H1 (cell line): ENCODE measurements around the gene GRAMD1B. TPM values are rescaled to one million over a fixed set of nuclear protein-coding genes. Genes with fewer than 3 reads are reported as not detected.

Source experiments
- CTCF ChIA-PET: fragments of 300-600 bp; sonication (Branson Sonifier 250); formaldehyde crosslinking; loops from one replicate; lab custom pipeline; 2021; ENCODE audit not compliant: partially characterized antibody; lab: Charles Lee
- POLR2A ChIA-PET: fragments of 300-600 bp; sonication (Branson Sonifier 250); formaldehyde crosslinking; loops from one replicate; lab custom pipeline; 2021; ENCODE audit warnings: inconsistent platforms; ENCODE audit not compliant: partially characterized antibody; lab: Charles Lee
- DNase-seq, 2 experiments: peaks; one replicate each; pipeline versions ENCODE4 v3.0.0 to v3.0.0-alpha.2; 2010 to 2022; ENCODE audit warnings: low spot score in 2 of 2, low read depth in 1 of 2, mixed read lengths in 1 of 2
- FAIRE-seq: peaks from 2 replicates; lab custom pipeline; 2011; peaks lifted over from hg19 to GRCh38; lab: Jason Lieb, UNC
- H2AFZ ChIP-seq: 2 replicates; pipeline ENCODE4 v1.8.1; 2012; ENCODE audit warnings: low read length, inconsistent platforms
- H2AK5ac ChIP-seq: 2 replicates; pipeline ENCODE4 v1.6.1; 2013; ENCODE audit warnings: low read depth, low read length
- H2BK120ac ChIP-seq: replicated peaks from 2 replicates; pipeline ENCODE3; 2013; ENCODE audit warnings: low read depth, low read length, inconsistent platforms
- H2BK12ac ChIP-seq: 2 replicates; pipeline ENCODE4 v1.6.1; 2013; ENCODE audit warnings: low read depth, low read length
- H2BK15ac ChIP-seq: 2 replicates; pipeline ENCODE4 v1.6.1; 2013; ENCODE audit warnings: low read length
- H2BK20ac ChIP-seq: 2 replicates; pipeline ENCODE4 v1.6.1; 2013; ENCODE audit warnings: low read length
- H2BK5ac ChIP-seq: 2 replicates; pipeline ENCODE4 v1.6.1; 2013; ENCODE audit warnings: low read depth, low read length
- H3K14ac ChIP-seq: 2 replicates; pipeline ENCODE4 v1.6.1; 2013; ENCODE audit warnings: inconsistent platforms; ENCODE audit not compliant: insufficient read length
- H3K18ac ChIP-seq: 2 replicates; pipeline ENCODE4 v1.6.1; 2013; ENCODE audit warnings: low read length; ENCODE audit errors: extremely low read depth
- H3K23ac ChIP-seq: 2 replicates; pipeline ENCODE4 v1.6.1; 2013; ENCODE audit warnings: inconsistent platforms; ENCODE audit not compliant: insufficient read length
- H3K23me2 ChIP-seq: 2 replicates; pipeline ENCODE4 v1.6.1; 2013; ENCODE audit warnings: low read depth, low read length
- H3K27ac ChIP-seq: 2 replicates; pipeline ENCODE4 v1.6.1; 2011; ENCODE audit warnings: low read depth, low read length, inconsistent platforms
- H3K27me3 ChIP-seq, 4 experiments: replicated peaks in 1 of 4; 1 replicate in 1 of 4; 2 replicates in 3 of 4; pipeline versions ENCODE4 v1.6.1 to v1.8.1; 2011 to 2013; ENCODE audit warnings: low read length in 3 of 4, mild to moderate bottlenecking in 3 of 4, inconsistent platforms in 2 of 4, mixed read lengths in 2 of 4, moderate library complexity in 1 of 4; ENCODE audit not compliant: control insufficient read depth in 3 of 4, insufficient read depth in 3 of 4; ENCODE audit errors: extremely low read depth in 1 of 4
- H3K36me3 ChIP-seq, 4 experiments: 2 replicates each; pipeline versions ENCODE4 v1.6.1 to v1.8.1; 2011 to 2013; ENCODE audit warnings: mild to moderate bottlenecking in 4 of 4, low read length in 3 of 4, moderate library complexity in 2 of 4, control low read depth in 1 of 4, inconsistent platforms in 1 of 4; ENCODE audit not compliant: insufficient read depth in 4 of 4, control insufficient read depth in 2 of 4
- H3K4ac ChIP-seq: replicated peaks from 2 replicates; pipeline ENCODE3; 2013; ENCODE audit warnings: low read length, low read depth, mixed read lengths, inconsistent platforms; ENCODE audit not compliant: insufficient read length
- H3K4me1 ChIP-seq, 4 experiments: replicated peaks in 1 of 4; 1 replicate in 1 of 4; 2 replicates in 3 of 4; pipeline versions ENCODE4 v1.6.1 to v1.8.1; 2011 to 2013; ENCODE audit warnings: low read length in 3 of 4, inconsistent platforms in 2 of 4, mixed read lengths in 1 of 4; ENCODE audit not compliant: insufficient read depth in 4 of 4, control insufficient read depth in 3 of 4
- H3K4me2 ChIP-seq, 2 experiments: 2 replicates each; pipeline versions ENCODE4 v1.6.1 to v1.8.1; 2011 to 2013; ENCODE audit warnings: low read depth in 2 of 2, low read length in 2 of 2, control low read depth in 1 of 2, inconsistent platforms in 1 of 2, mild to moderate bottlenecking in 1 of 2; ENCODE audit not compliant: insufficient read depth in 1 of 2
- H3K4me3 ChIP-seq, 4 experiments: fragments of 200-600, 300-600 bp in 1 of 4; sonication (generic), shearing (Covaris generic), sonication (Bioruptor Twin) in 1 of 4; 2 replicates each; pipeline versions ENCODE4 v1.5.1 to v1.8.1; 2011 to 2016; ENCODE audit warnings: low read length in 4 of 4, low read depth in 3 of 4, control low read depth in 2 of 4, inconsistent platforms in 2 of 4, mild to moderate bottlenecking in 2 of 4, mixed read lengths in 1 of 4, moderate library complexity in 1 of 4; ENCODE audit not compliant: insufficient read depth in 2 of 4; ENCODE audit errors: extremely low read depth in 1 of 4
- H3K56ac ChIP-seq: replicated peaks from 2 replicates; pipeline ENCODE3; 2013; ENCODE audit warnings: low read depth, mild to moderate bottlenecking, mixed read lengths, low read length, inconsistent platforms; ENCODE audit not compliant: insufficient read length
- H3K79me1 ChIP-seq: 2 replicates; pipeline ENCODE4 v1.6.1; 2013; ENCODE audit warnings: low read depth, low read length, control low read depth
- H3K79me2 ChIP-seq, 2 experiments: 2 replicates each; pipeline versions ENCODE4 v1.6.1 to v1.8.1; 2012 to 2013; ENCODE audit warnings: low read length in 2 of 2, mild to moderate bottlenecking in 2 of 2, inconsistent platforms in 1 of 2; ENCODE audit not compliant: insufficient read depth in 2 of 2, control insufficient read depth in 1 of 2
- H3K9ac ChIP-seq, 4 experiments: replicated peaks in 1 of 4; 1 replicate in 1 of 4; 2 replicates in 3 of 4; pipeline versions ENCODE4 v1.6.1 to v1.8.1; 2011 to 2013; ENCODE audit warnings: low read depth in 3 of 4, low read length in 3 of 4, control low read depth in 2 of 4, mild to moderate bottlenecking in 2 of 4, moderate library complexity in 2 of 4, inconsistent platforms in 1 of 4; ENCODE audit errors: extremely low read depth in 1 of 4
- H3K9me3 ChIP-seq, 2 experiments: 2 replicates each; pipeline versions ENCODE4 v1.6.1 to v1.8.1; 2012 to 2013; ENCODE audit warnings: mild to moderate bottlenecking in 2 of 2, moderate library complexity in 2 of 2, control low read depth in 1 of 2, inconsistent platforms in 1 of 2, low read depth in 1 of 2, low read length in 1 of 2, mixed read lengths in 1 of 2; ENCODE audit not compliant: insufficient read depth in 2 of 2
- H4K20me1 ChIP-seq, 2 experiments: replicated peaks in 1 of 2; 2 replicates each; pipeline versions ENCODE3 to v1.8.1; 2011 to 2013; ENCODE audit warnings: inconsistent platforms in 2 of 2, low read length in 2 of 2, mild to moderate bottlenecking in 1 of 2; ENCODE audit not compliant: insufficient read depth in 2 of 2, control insufficient read depth in 1 of 2
- H4K5ac ChIP-seq: 2 replicates; pipeline ENCODE4 v1.6.1; 2013; ENCODE audit warnings: low read length, low read depth, mixed read lengths, inconsistent platforms; ENCODE audit not compliant: insufficient read length
- H4K8ac ChIP-seq: 2 replicates; pipeline ENCODE4 v1.8.0; 2013; ENCODE audit warnings: mild to moderate bottlenecking, moderate library complexity, low read length, inconsistent platforms; ENCODE audit not compliant: insufficient read depth; ENCODE audit errors: extremely low read depth
- H4K91ac ChIP-seq: replicated peaks from 2 replicates; pipeline ENCODE3; 2013; ENCODE audit warnings: low read length, mixed read lengths, inconsistent platforms; ENCODE audit not compliant: insufficient read length
- BCL11A ChIP-seq, 2 experiments: IDR thresholded peaks; one replicate each; pipeline ENCODE4 v1.6.1; 2011; ENCODE audit warnings: low read depth in 2 of 2, low read length in 2 of 2, mild to moderate bottlenecking in 2 of 2
- CEBPB ChIP-seq: IDR thresholded peaks from 2 replicates; pipeline ENCODE4 v1.6.1; 2012; ENCODE audit warnings: low read depth, low read length
- GTF2F1 ChIP-seq: IDR thresholded peaks from 2 replicates; pipeline ENCODE4 v1.6.1; 2012; ENCODE audit warnings: low read depth, low read length, improper control_type of control experiment, borderline replicate concordance
- WGBS, 2 experiments: shearing (Covaris generic) in 1 of 2; methylation state at CpG; one replicate each; pipeline versions ENCODE4 v1.1.6 to v1.1.7; 2013 to 2015; ENCODE audit warnings: low lambda C conversion rate in 2 of 2, mixed read lengths in 2 of 2, inconsistent platforms in 1 of 2, low coverage in 1 of 2, missing lambda C conversion rate in 1 of 2; ENCODE audit not compliant: insufficient replicate concordance in 2 of 2, insufficient coverage in 1 of 2, insufficient read length in 1 of 2; ENCODE audit errors: extremely low coverage in 1 of 2, missing lambda C conversion rate in 1 of 2; 5-methylcytosine and 5-hydroxymethylcytosine counted together
- polyA plus RNA-seq, 7 experiments: library from polyadenylated mRNA; depleted of rRNA in 3 of 7; stranded (reverse) in 5 of 7; unstranded in 2 of 7; fragments of >200 nt in 5 of 7; fragments of 200-250 nt in 2 of 7; gene quantifications; 1 replicate in 5 of 7; 2 replicates in 1 of 7; 4 replicates in 1 of 7; pipeline versions ENCODE4 v1.2.1 to v1.2.3, GENCODE V29; 2011 to 2013; ENCODE audit warnings: missing spikeins in 2 of 7, mixed read lengths in 2 of 7
- total RNA-seq: library from RNA; stranded (reverse); fragmentation: NEBNext Ultra II Directional; extraction: Animal tissue kit (Norgen Biotek cat#: 25700); gene quantifications from 2 replicates; pipeline ENCODE4 v1.2.1, GENCODE V29; 2021

Gene GRAMD1B
- total and polyA plus RNA-seq, 2 of the 8 experiments (the other 6 are each of a cell fraction or from before 2014, with no cell fraction given), result 10.1 to 21.2 TPM

DNA sequence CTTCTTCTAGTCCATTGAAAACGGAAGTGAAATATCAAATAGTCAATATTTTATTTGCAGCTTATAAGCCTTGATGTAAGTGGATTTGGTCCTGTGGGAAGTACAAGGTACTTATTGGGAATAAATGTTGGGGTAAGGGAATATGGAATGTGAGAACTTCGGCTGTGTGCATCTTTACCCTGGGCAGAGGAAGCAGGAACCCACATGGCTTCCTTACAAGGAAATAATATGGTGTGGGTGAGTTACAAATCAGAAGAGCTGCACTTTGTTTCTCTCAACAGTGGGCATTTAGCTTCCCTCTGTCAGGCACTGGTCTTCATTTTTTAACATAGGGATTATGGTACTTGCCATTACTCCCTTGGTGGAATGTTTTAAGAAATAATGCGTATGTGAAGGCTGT, 146.4 kb downstream of the GRAMD1B start:
- no peak overlapping the region for H3K56ac ChIP-seq
- no peak overlapping the region for H2AK5ac ChIP-seq
- no peaks in the 10 kb centered on the region for H4K20me1 ChIP-seq
- no peaks in the 10 kb centered on the region for H3K79me1 ChIP-seq
- H3K4me2 ChIP-seq, result no peak overlapping the region
- no peak overlapping the region for H2BK12ac ChIP-seq
- no peak overlapping the region for H2AFZ ChIP-seq
- H3K4me3 ChIP-seq, result no peak overlapping the region
- H3K4ac ChIP-seq, result no peak overlapping the region
- H3K14ac ChIP-seq, result no peak overlapping the region
- no peak overlapping the region for H4K8ac ChIP-seq
- H3K27ac ChIP-seq, result no peak overlapping the region
- FAIRE-seq (no peak), DNase-seq (no peak)
- no peaks in the 10 kb centered on the region for H3K79me2 ChIP-seq
- no peak overlapping the region for H2BK15ac ChIP-seq
- no peak overlapping the region for H2BK20ac ChIP-seq
- no peaks in the 10 kb centered on the region for H3K23me2 ChIP-seq
- no peaks in the 10 kb centered on the region; a peak in 1 of 8 replicates for H3K36me3 ChIP-seq
- POLR2A ChIA-PET, result interaction anchor here (1.3 to 1.7 kb wide), 2 partner anchors 9 to 15 kb away, joined by 4 to 5 read pairs; no protein-coding TSS in a partner anchor
- 73% methylated on average over 3 of the region's 3 CpGs; no CpG with 5 or more reads in 1 of the 2 experiments for WGBS, 2 experiments
- H2BK5ac ChIP-seq, result no peak overlapping the region
- H3K27me3 ChIP-seq, result no peaks in the 10 kb centered on the region; a peak in 1 of 7 replicates
- no peak overlapping the region for H3K23ac ChIP-seq
- peaks cover 0 to 10% (median 3%) of the 10 kb centered on the region in 4 experiments; a peak in 6 of 7 replicates for H3K4me1 ChIP-seq
- H4K5ac ChIP-seq, result no peak overlapping the region
- CTCF ChIA-PET, result interaction anchor here (0.6 to 8.0 kb wide), 42 partner anchors 8 to 281 kb away, joined by 3 to 114 read pairs (median 6); partner anchors contain the start of gene SCN3B
- H3K9me3 ChIP-seq, result no peaks in the 10 kb centered on the region
- H3K9ac ChIP-seq, result no peak overlapping the region
- no peak overlapping the region for H2BK120ac ChIP-seq
- no peak overlapping the region for H3K18ac ChIP-seq
- H4K91ac ChIP-seq, result no peak overlapping the region
- TF ChIP-seq GTF2F1 (no peak), CEBPB (no peak), BCL11A (IDR thresholded peaks at IDR 0.05; ENCODE audit: low read depth in 2 of 2, low read length in 2 of 2) (no peak)
